ENCODE results near the gene EEF1AKMT2.

GRCh38 chr10:124722798-124723783 lies 68.6 kb downstream of the EEF1AKMT2 start:
- TF ChIP-seq CTCF (IDR thresholded peaks at IDR 0.05; ENCODE audit: low read length) (no peak), EZH2 (optimal IDR thresholded peaks at IDR 0.05; ENCODE audit: low read depth, low read length) (no peak)

Measured in MM.1S (cell line).